Smooth muscle cell (in vitro differentiated cells): ENCODE data around the gene OR6X1. TPM values are rescaled to one million over a fixed set of nuclear protein-coding genes. Genes with fewer than 3 reads are reported as not detected.

Experiments used
- DNase-seq: peaks from one replicate; lab custom pipeline; 2025; ENCODE audit not compliant: unreplicated experiment; lab: John Stamatoyannopoulos, UW
- H2AFZ ChIP-seq: fragments of 200-600 bp; sonication (generic); 2 replicates; pipeline ENCODE4 v1.6.0; 2016; ENCODE audit warnings: antibody characterized with exemption, low read depth, mild to moderate bottlenecking
- H3F3A ChIP-seq: fragments of 200-600 bp; sonication (generic); 2 replicates; pipeline ENCODE4 v1.6.0; 2017; ENCODE audit warnings: antibody characterized with exemption, low read depth
- H3K27ac ChIP-seq: fragments of 200-600 bp; sonication (generic); 2 replicates; pipeline ENCODE4 v1.5.1; 2016; ENCODE audit warnings: low read depth, mild to moderate bottlenecking
- H3K27me3 ChIP-seq: fragments of 200-600 bp; sonication (generic); 2 replicates; pipeline ENCODE4 v1.6.1; 2016; ENCODE audit warnings: low read depth, mild to moderate bottlenecking
- H3K36me3 ChIP-seq: fragments of 200-600 bp; sonication (generic); 2 replicates; pipeline ENCODE4 v1.5.1; 2016; ENCODE audit warnings: low read depth
- H3K4me1 ChIP-seq: fragments of 200-600 bp; sonication (generic); 2 replicates; pipeline ENCODE4 v1.5.1; 2016; ENCODE audit warnings: low read depth
- H3K4me2 ChIP-seq: fragments of 200-600 bp; sonication (generic); 2 replicates; pipeline ENCODE4 v1.6.0; 2016; ENCODE audit warnings: mild to moderate bottlenecking
- H3K4me3 ChIP-seq: fragments of 200-600 bp; sonication (generic); 2 replicates; pipeline ENCODE4 v1.5.1; 2016; ENCODE audit warnings: mild to moderate bottlenecking
- H3K79me2 ChIP-seq: fragments of 200-600 bp; sonication (generic); 2 replicates; pipeline ENCODE4 v1.6.0; 2016; ENCODE audit warnings: low read depth, mild to moderate bottlenecking
- H3K9ac ChIP-seq: fragments of 200-600 bp; sonication (generic); 2 replicates; pipeline ENCODE4 v1.6.0; 2016; ENCODE audit warnings: low read depth
- H3K9me3 ChIP-seq: fragments of 200-600 bp; sonication (generic); replicated peaks from 2 replicates; pipeline ENCODE4 v1.5.1; 2016; ENCODE audit warnings: low read depth
- H4K20me1 ChIP-seq: fragments of 200-600 bp; sonication (generic); 2 replicates; pipeline ENCODE4 v1.6.0; 2016; ENCODE audit warnings: low read depth
- CTCF ChIP-seq: fragments of 200-600 bp; sonication (generic); IDR thresholded peaks from 2 replicates; pipeline ENCODE4 v1.5.1; 2017; ENCODE audit warnings: borderline replicate concordance, mild to moderate bottlenecking, antibody characterized with exemption; ENCODE audit not compliant: insufficient read depth, poor library complexity, severe bottlenecking
- WGBS: methylation state at CpG from one replicate; pipeline ENCODE4 v1.1.7; 2016; ENCODE audit warnings: low lambda C conversion rate; 5-methylcytosine and 5-hydroxymethylcytosine counted together
- polyA plus RNA-seq: library from polyadenylated mRNA; unstranded; fragments of >200 nt; fragmentation: Nextera tagmentation; extraction: Ambion mirVana; gene quantifications from 2 replicates; pipeline ENCODE4 v1.2.1, GENCODE V29; 2016
- small RNA-seq: library from RNA; depleted of rRNA; stranded (forward); fragments of <200 nt; gene quantifications from one replicate; pipeline ENCODE3, GENCODE V24; 2014
- total RNA-seq: library from RNA; depleted of rRNA; stranded (reverse); fragments of >200 nt; gene quantifications from 2 replicates; pipeline ENCODE4 v1.2.3, GENCODE V29; 2014

Gene OR6X1
- total and polyA plus RNA-seq, 2 experiments from 2014 or later: not detected

GRCh38 chr11:123707606-123708205, 46.6 kb downstream of the OR6X1 start:
- no peak overlapping the region for H3K27ac ChIP-seq
- H3K4me2 ChIP-seq: no peak overlapping the region
- no peaks in the 10 kb centered on the region for H3F3A ChIP-seq
- TF ChIP-seq CTCF: peak; percentile 86
- no peak for DNase-seq
- no peaks in the 10 kb centered on the region for H4K20me1 ChIP-seq
- no peak overlapping the region for H2AFZ ChIP-seq
- H3K36me3 ChIP-seq: no peaks in the 10 kb centered on the region
- WGBS: 13% methylated on average over 8 of the region's 8 CpGs
- no peaks in the 10 kb centered on the region for H3K4me1 ChIP-seq
- H3K9ac ChIP-seq: no peak overlapping the region
- H3K27me3 ChIP-seq: no peaks in the 10 kb centered on the region
- no peak overlapping the region for H3K4me3 ChIP-seq
- no peaks in the 10 kb centered on the region for H3K9me3 ChIP-seq
- no peaks in the 10 kb centered on the region for H3K79me2 ChIP-seq

- Histone ChIP-seq H3K4me2 (no peak overlapping the region), H3K9ac (no peak overlapping the region), H4K20me1 (no peaks in the 10 kb centered on the region), H3K4me1 (no peaks in the 10 kb centered on the region), H3K36me3 (no peaks in the 10 kb centered on the region), H3K27ac (no peak overlapping the region), H3F3A (no peaks in the 10 kb centered on the region), H3K4me3 (no peak overlapping the region), H3K9me3 (no peaks in the 10 kb centered on the region), H2AFZ (no peak overlapping the region), H3K27me3 (no peaks in the 10 kb centered on the region), H3K79me2 (no peaks in the 10 kb centered on the region)
- WGBS: 89% methylated on average over 3 of the region's 3 CpGs
- no peak for TF ChIP-seq CTCF
- no peak for DNase-seq
Observed at GRCh38 chr11:123707206-123707605, 47.1 kb downstream of the OR6X1 start.

GRCh38 chr11:123704341-123704740, 50.0 kb downstream of the OR6X1 start:
- TF ChIP-seq CTCF: no peak
- no peak for DNase-seq
- Histone ChIP-seq H3K27ac (no peak overlapping the region), H4K20me1 (no peaks in the 10 kb centered on the region), H3K4me2 (no peak overlapping the region), H2AFZ (no peak overlapping the region), H3K4me1 (no peaks in the 10 kb centered on the region), H3K9ac (no peak overlapping the region), H3K9me3 (no peaks in the 10 kb centered on the region), H3K79me2 (no peaks in the 10 kb centered on the region), H3K36me3 (no peaks in the 10 kb centered on the region), H3F3A (no peaks in the 10 kb centered on the region), H3K27me3 (no peaks in the 10 kb centered on the region), H3K4me3 (no peak overlapping the region)
- WGBS: 96% methylated on average over 3 of the region's 3 CpGs

Small RNA genes lying within 50 kb of the gene (small RNA-seq; reads per million reads assigned to genes)
- not detected for gene RNU1-21P

Other genes with a start within 250 kb of the OR6X1 start
- gene SCN3B, start 99.9 kb downstream of the OR6X1 start, total RNA-seq: under 0.01 TPM in 2 replicates
- gene SCN3B, start 99.9 kb downstream of the OR6X1 start, polyA plus RNA-seq: 0.23 and 0.46 TPM in 2 replicates
- 3.6 and 6.3 TPM in 2 replicates for gene ZNF202, start 12.9 kb downstream of the OR6X1 start, total RNA-seq
- 6.1 and 6.2 TPM in 2 replicates for gene ZNF202, start 12.9 kb downstream of the OR6X1 start, polyA plus RNA-seq
- not detected in 2 replicates for gene OR6M1, start 51.8 kb upstream of the OR6X1 start, total RNA-seq
- not detected in 2 replicates for gene OR6M1, start 51.8 kb upstream of the OR6X1 start, polyA plus RNA-seq
- not detected in 2 replicates for gene TMEM225, start 131.2 kb upstream of the OR6X1 start, total RNA-seq
- gene TMEM225, start 131.2 kb upstream of the OR6X1 start, polyA plus RNA-seq: not detected in 2 replicates
- gene OR8D4, start 147.6 kb upstream of the OR6X1 start, total RNA-seq: not detected in 2 replicates
- not detected in 2 replicates for gene OR8D4, start 147.6 kb upstream of the OR6X1 start, polyA plus RNA-seq
- not detected in 2 replicates for gene OR4D5, start 185.1 kb upstream of the OR6X1 start, total RNA-seq
- gene OR4D5, start 185.1 kb upstream of the OR6X1 start, polyA plus RNA-seq: not detected in 2 replicates
- not detected in 2 replicates for gene OR6T1, start 189.3 kb upstream of the OR6X1 start, total RNA-seq
- gene OR6T1, start 189.3 kb upstream of the OR6X1 start, polyA plus RNA-seq: not detected in 2 replicates
- gene OR10S1, start 223.3 kb upstream of the OR6X1 start, total RNA-seq: not detected in 2 replicates
- not detected in 2 replicates for gene OR10S1, start 223.3 kb upstream of the OR6X1 start, polyA plus RNA-seq
- gene OR10G6, start 240.6 kb upstream of the OR6X1 start, total RNA-seq: not detected in 2 replicates
- gene OR10G6, start 240.6 kb upstream of the OR6X1 start, polyA plus RNA-seq: not detected in 2 replicates